D721Med (cell line): ENCODE data around the gene ANKRD27.
"Not testable (repeated sequence)": the region's sequence is repeated elsewhere in the genome, so short reads cannot be mapped to it uniquely, and the experiment has no call there.

Experiments used
- DNase-seq: peaks from one replicate; pipeline ENCODE4 v3.0.0; 2011; ENCODE audit warnings: low spot score; ENCODE audit not compliant: insufficient read length
- FAIRE-seq: peaks from 2 replicates; lab custom pipeline; 2011; peaks lifted over from hg19 to GRCh38; lab: Jason Lieb, UNC
- CTCF ChIP-seq: IDR thresholded peaks from 2 replicates; pipeline ENCODE4 v1.5.1; 2012; ENCODE audit warnings: mild to moderate bottlenecking, control low read depth; ENCODE audit not compliant: insufficient read depth; ENCODE audit errors: missing control alignments

ANKRD27 gene

GRCh38 chr19:32711747-32712146 lies 36.8 kb upstream of the ANKRD27 start:
- FAIRE-seq, result no peak
- no peak for TF ChIP-seq CTCF
- no peak for DNase-seq

- FAIRE-seq, result no peak
- no peak for TF ChIP-seq CTCF
Observed at GRCh38 chr19:32709032-32709431, 34.1 kb upstream of the ANKRD27 start.

GRCh38 chr19:32708457-32708856 lies 33.5 kb upstream of the ANKRD27 start:
- FAIRE-seq, result no peak
- DNase-seq, result no peak
- no peak for TF ChIP-seq CTCF

More at GRCh38 chr19:32709032-32709431, 34.1 kb upstream of the ANKRD27 start:
- DNase-seq, result no peak

- not testable (repeated sequence) for FAIRE-seq, DNase-seq
Observed at GRCh38 chr19:32704006-32704405, 29.0 kb upstream of the ANKRD27 start.

GRCh38 chr19:32702010-32702409 lies 27.0 kb upstream of the ANKRD27 start:
- FAIRE-seq (no peak), DNase-seq (no peak)
- no peak for TF ChIP-seq CTCF

- not testable (repeated sequence) for FAIRE-seq, DNase-seq
Observed at GRCh38 chr19:32700129-32700528, 25.1 kb upstream of the ANKRD27 start.

GRCh38 chr19:32696771-32697170 lies 21.8 kb upstream of the ANKRD27 start:
- not testable (repeated sequence) for FAIRE-seq, DNase-seq

- DNase-seq, FAIRE-seq: not testable (repeated sequence)
Observed at GRCh38 chr19:32695506-32695905, 20.5 kb upstream of the ANKRD27 start.

GRCh38 chr19:32694851-32695250 lies 19.9 kb upstream of the ANKRD27 start:
- FAIRE-seq, DNase-seq: not testable (repeated sequence)

GRCh38 chr19:32694316-32694715 lies 19.3 kb upstream of the ANKRD27 start:
- FAIRE-seq, result not testable (repeated sequence)

GRCh38 chr19:32693151-32694108 lies 18.4 kb upstream of the ANKRD27 start:
- DNase-seq, FAIRE-seq: not testable (repeated sequence)

More at GRCh38 chr19:32694316-32694715, 19.3 kb upstream of the ANKRD27 start:
- DNase-seq, result not testable (repeated sequence)
